ENCODE data around the gene F2RL3. TPM values are rescaled to one million over a fixed set of nuclear protein-coding genes. Genes with fewer than 3 reads are reported as not detected.
A peak's percentile ranks its signal among the peaks of the same experiment; 100 is the strongest.

Gene F2RL3
- total RNA-seq, 1 experiment from 2014 or later, result not detected

- no TSS peak for BruUV-seq (replicated peaks)
- no peaks in the 10 kb centered on the region for H3K27me3 Mint-ChIP-seq (ENCODE audit: insufficient read depth, unreplicated experiment)
- H3K36me3 Mint-ChIP-seq (ENCODE audit: insufficient read depth, unreplicated experiment), result no peaks in the 10 kb centered on the region
- ChIA-PET POLR2A (no interaction called here), CTCF (no interaction called here)
- no peak for TF ChIP-seq CTCF (IDR thresholded peaks at IDR 0.05; ENCODE audit: insufficient read depth in 1 of 2, low read depth in 1 of 2, low read length in 1 of 2, severe bottlenecking in 1 of 2, unreplicated experiment in 1 of 2)
- H3K4me3 Mint-ChIP-seq (ENCODE audit: unreplicated experiment), result no peak overlapping the region
- H3K9me3 Mint-ChIP-seq (ENCODE audit: unreplicated experiment), result no peaks in the 10 kb centered on the region
- H3K4me1 Mint-ChIP-seq (ENCODE audit: low read depth, unreplicated experiment), result no peaks in the 10 kb centered on the region
- intact Hi-C loops (cut with micrococcal nuclease; ENCODE audit: unreplicated experiment), result no loop called here
- Histone ChIP-seq H3K36me3 (ENCODE audit: control insufficient read depth, insufficient read depth, low read length) (no peaks in the 10 kb centered on the region), H3K4me3 (ENCODE audit: low read depth, low read length) (no peak overlapping the region), H3K27me3 (replicated peaks; ENCODE audit: control insufficient read depth, insufficient read depth, low read length) (no peaks in the 10 kb centered on the region), H3K4me1 (no peaks in the 10 kb centered on the region), H3K9me3 (no peaks in the 10 kb centered on the region)
- H3K27ac Mint-ChIP-seq (ENCODE audit: unreplicated experiment), result no peak overlapping the region
- DNase-seq, result no peak
Measured at GRCh38 chr19:16895467-16896145, 6.8 kb downstream of the F2RL3 start.

- TF ChIP-seq CTCF (IDR thresholded peaks at IDR 0.05; ENCODE audit: insufficient read depth in 1 of 2, low read depth in 1 of 2, low read length in 1 of 2, severe bottlenecking in 1 of 2, unreplicated experiment in 1 of 2), result no peak
- Mint-ChIP-seq H3K9me3 (ENCODE audit: unreplicated experiment) (no peaks in the 10 kb centered on the region), H3K4me3 (ENCODE audit: unreplicated experiment) (no peak overlapping the region), H3K4me1 (ENCODE audit: low read depth, unreplicated experiment) (no peaks in the 10 kb centered on the region), H3K27ac (ENCODE audit: unreplicated experiment) (no peak overlapping the region), H3K27me3 (ENCODE audit: insufficient read depth, unreplicated experiment) (no peaks in the 10 kb centered on the region), H3K36me3 (ENCODE audit: insufficient read depth, unreplicated experiment) (no peaks in the 10 kb centered on the region)
- CTCF ChIA-PET, result no interaction called here
- intact Hi-C loops (cut with micrococcal nuclease; ENCODE audit: unreplicated experiment), result no loop called here
- POLR2A ChIA-PET, result no interaction called here
- no peaks in the 10 kb centered on the region for H3K27me3 ChIP-seq (replicated peaks; ENCODE audit: control insufficient read depth, insufficient read depth, low read length)
- no TSS peak for BruUV-seq (replicated peaks)
- no peaks in the 10 kb centered on the region for H3K36me3 ChIP-seq (ENCODE audit: control insufficient read depth, insufficient read depth, low read length)
- no peak for DNase-seq
- H3K4me3 ChIP-seq (ENCODE audit: low read depth, low read length), result peak overlapping the region; percentile 7; the same call in 1 of the 2 replicates
- no peaks in the 10 kb centered on the region for H3K4me1 ChIP-seq
- H3K9me3 ChIP-seq, result no peaks in the 10 kb centered on the region
Measured at GRCh38 chr19:16896146-16897028, 7.6 kb downstream of the F2RL3 start.

- no peak for TF ChIP-seq CTCF (IDR thresholded peaks at IDR 0.05; ENCODE audit: insufficient read depth in 1 of 2, low read depth in 1 of 2, low read length in 1 of 2, severe bottlenecking in 1 of 2, unreplicated experiment in 1 of 2)
- Mint-ChIP-seq H3K27me3 (ENCODE audit: insufficient read depth, unreplicated experiment) (no peaks in the 10 kb centered on the region), H3K4me1 (ENCODE audit: low read depth, unreplicated experiment) (no peaks in the 10 kb centered on the region), H3K27ac (ENCODE audit: unreplicated experiment) (no peak overlapping the region), H3K36me3 (ENCODE audit: insufficient read depth, unreplicated experiment) (no peaks in the 10 kb centered on the region), H3K4me3 (ENCODE audit: unreplicated experiment) (no peak overlapping the region), H3K9me3 (ENCODE audit: unreplicated experiment) (no peaks in the 10 kb centered on the region)
- intact Hi-C loops (cut with micrococcal nuclease; ENCODE audit: unreplicated experiment), result no loop called here
- Histone ChIP-seq H3K9me3 (no peaks in the 10 kb centered on the region), H3K4me1 (no peaks in the 10 kb centered on the region), H3K4me3 (ENCODE audit: low read depth, low read length) (no peak overlapping the region), H3K36me3 (ENCODE audit: control insufficient read depth, insufficient read depth, low read length) (no peaks in the 10 kb centered on the region), H3K27me3 (replicated peaks; ENCODE audit: control insufficient read depth, insufficient read depth, low read length) (no peaks in the 10 kb centered on the region)
- DNase-seq, result peak; percentile 56 to 62
- CTCF ChIA-PET, result no interaction called here
- BruUV-seq (replicated peaks), result no TSS peak
- POLR2A ChIA-PET, result no interaction called here
Measured at GRCh38 chr19:16897029-16897855, 8.4 kb downstream of the F2RL3 start.

Measured in Caco-2 (cell line).